Ammon's horn (tissue), 1 donor: ENCODE results near the gene BLACAT1.
"Not testable (repeated sequence)": the region's sequence is repeated elsewhere in the genome, so short reads cannot be mapped to it uniquely, and the experiment has no call there.

Experiments used
- DNase-seq: peaks from one replicate; pipeline ENCODE4 v3.0.0-alpha.2; 2016; ENCODE audit warnings: low spot score

BLACAT1 gene

DNA sequence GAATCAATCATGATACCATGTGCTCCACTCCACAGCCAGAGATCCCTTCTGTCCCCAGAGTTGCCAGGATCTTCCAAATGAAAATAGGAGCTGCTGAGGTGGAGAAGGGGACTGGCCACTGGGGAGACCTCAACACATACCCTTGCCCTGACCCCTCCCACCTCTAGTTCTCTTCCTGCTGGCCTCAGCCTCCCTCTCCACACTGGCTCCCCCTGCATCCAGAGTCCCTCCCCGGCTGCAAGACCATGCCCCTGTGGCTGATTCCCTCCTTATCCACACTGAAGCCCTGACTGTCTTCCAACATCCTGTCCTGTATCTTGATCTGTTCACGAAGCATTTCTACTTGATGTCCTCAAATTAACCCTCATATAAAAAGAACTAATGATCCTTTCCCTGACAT lies 27.5 kb upstream of the BLACAT1 start:
- DNase-seq: no peak

DNA sequence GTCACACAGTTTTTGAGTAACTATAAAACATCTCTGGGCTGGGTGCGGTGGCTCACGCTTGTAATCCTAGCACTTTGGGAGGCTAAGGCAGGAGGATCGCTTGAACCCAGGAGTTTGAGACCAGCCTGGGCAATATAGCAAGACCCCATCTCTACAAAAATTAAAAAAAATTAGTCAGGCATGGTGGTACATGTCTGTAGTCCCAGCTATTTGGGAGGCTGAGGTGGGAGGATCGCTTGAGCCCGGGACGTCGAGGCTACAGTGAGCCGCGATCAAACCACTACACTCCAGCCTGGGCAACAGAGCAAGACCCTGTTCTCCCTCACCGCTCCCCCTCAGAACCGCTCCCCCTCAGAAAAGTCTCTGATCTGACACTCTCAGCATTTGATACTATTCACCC lies 26.7 kb upstream of the BLACAT1 start:
- DNase-seq: not testable (repeated sequence)

- no peak for DNase-seq
These were observed 25.8 kb upstream of the BLACAT1 start for GRCh38 chr1:205481629-205482151.

- no peak for DNase-seq
These were observed 25.4 kb upstream of the BLACAT1 start for GRCh38 chr1:205481218-205481617.

DNA sequence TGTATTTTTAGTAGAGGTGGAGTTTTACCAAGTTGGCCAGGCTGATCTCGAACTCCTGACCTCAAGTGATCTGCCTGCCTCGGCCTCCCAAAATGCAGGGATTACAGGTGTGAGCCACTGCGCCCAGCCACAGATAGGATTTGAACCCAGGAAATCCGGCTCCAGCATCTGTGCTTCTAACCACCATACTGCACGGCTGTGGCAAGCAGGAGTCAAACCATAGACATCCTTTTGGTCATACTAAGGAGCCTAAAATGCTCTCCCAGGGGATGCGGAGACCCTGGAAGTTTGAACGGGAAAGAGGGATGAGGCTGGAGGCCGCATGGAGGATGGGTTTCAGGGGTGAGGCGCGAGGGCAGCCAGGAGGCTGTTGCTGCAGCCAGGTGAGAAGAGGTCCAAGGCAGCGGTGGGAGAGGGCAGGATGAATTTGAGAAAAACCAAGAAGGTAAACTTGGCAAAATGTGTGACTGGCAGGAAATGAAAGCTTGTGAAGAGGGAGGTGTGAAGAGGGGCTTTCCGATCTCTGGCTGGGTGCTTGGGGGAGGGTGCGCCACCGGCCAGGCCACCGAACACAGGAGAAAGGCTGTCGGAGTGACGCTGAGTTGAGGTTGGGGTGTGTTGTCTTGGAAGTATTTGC lies 24.6 kb upstream of the BLACAT1 start:
- DNase-seq: no peak

- not testable (repeated sequence) for DNase-seq
These were observed 23.1 kb upstream of the BLACAT1 start for GRCh38 chr1:205478985-205479384.

- DNase-seq: peak; percentile 30
These were observed 22.0 kb upstream of the BLACAT1 start for GRCh38 chr1:205477759-205478247.

DNA sequence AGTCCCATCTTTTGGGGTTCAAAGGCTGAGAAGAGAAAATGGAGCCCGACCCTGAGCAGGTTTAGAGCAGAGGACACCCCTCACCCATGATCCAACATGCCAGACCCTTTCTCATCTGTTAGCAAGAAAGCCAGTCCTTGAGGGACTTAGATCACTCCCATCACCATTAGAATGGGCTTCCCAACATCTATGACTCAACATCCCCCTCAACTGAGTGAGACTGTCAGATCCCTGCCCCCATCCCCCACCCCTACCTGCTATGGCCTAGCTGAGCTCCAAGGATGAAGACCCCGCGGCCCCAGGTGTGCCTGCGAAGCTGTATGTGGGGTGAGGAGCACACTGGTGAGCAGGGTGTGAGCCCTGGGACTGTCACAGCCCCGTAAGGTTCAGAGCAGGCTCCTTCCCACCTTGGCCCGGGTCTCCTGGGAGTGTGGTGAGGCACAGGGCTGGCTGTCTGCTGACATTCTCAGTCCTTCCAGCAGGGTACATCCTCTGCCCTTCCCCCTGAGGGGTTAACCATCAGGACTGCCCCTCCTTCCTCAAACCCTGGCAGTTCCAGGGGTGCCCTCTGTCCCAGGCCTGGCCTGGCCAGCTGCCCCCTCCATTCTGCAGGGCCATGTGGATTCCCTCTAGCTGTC lies 21.4 kb upstream of the BLACAT1 start:
- no peak for DNase-seq

DNA sequence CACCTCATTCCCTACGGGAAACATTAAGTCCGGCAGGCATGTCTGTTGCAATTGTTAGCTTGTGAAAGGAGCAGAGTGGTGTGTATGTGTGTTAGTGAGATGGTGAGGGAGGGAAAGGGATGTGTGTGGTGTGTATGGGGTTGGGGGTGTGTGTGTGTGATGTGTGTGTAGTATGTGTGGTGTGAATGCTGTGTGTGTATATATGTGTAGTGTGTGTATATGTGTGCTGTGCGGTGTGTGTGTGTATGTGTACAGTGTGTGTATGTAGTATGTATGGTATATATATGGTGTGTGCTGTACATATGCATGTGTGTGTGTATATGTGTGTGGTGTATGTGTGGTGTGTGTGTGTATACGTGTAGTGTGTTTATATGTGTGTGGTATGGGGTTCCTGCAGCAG lies 20.8 kb upstream of the BLACAT1 start:
- no peak for DNase-seq

- DNase-seq: no peak
These were observed 20.0 kb upstream of the BLACAT1 start for GRCh38 chr1:205475855-205476254.

- DNase-seq: no peak
These were observed 18.7 kb upstream of the BLACAT1 start for GRCh38 chr1:205474571-205474970.

DNA sequence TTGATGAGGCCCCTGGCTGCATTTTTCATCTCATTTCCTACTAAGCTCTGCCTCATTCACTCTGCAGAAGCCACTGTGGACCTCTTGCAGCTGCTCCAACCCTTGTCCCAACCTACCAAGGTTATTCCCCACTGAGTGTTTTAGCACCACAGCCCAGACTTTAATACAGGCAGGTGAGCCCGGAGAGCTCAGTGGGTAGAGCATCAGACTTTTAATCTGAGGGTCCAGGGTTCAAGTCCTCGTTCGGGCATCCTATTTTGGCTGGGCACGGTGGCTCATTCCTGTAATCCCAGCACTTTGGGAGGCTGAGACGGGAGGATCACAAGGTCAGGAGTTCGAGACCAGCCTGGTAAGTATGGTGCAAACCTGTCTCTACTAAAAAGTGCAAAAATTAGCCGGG lies 18.1 kb upstream of the BLACAT1 start:
- DNase-seq: no peak

GRCh38 chr1:205473475-205473874 lies 17.6 kb upstream of the BLACAT1 start:
- no peak for DNase-seq

GRCh38 chr1:205472737-205473441 lies 17.0 kb upstream of the BLACAT1 start:
- DNase-seq: no peak

DNA sequence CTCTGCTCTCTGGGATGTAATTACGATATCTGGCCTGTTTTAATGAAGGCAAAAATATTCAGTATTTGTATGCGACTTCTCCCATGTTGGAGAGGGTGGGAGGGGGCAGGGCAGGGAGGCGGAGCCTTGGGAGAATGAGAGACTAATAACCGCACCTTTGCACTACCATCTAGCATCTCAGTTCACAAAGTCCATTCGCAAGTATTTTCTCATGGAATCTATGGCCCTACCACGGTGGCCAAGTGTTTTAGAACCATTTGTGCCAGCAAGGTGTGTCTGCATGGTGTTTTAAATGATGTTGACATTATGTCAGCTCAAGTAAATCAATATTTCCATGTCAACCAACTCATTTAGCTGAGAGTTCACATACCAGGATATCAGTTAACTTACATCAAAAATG lies 14.3 kb upstream of the BLACAT1 start:
- DNase-seq: no peak

DNA sequence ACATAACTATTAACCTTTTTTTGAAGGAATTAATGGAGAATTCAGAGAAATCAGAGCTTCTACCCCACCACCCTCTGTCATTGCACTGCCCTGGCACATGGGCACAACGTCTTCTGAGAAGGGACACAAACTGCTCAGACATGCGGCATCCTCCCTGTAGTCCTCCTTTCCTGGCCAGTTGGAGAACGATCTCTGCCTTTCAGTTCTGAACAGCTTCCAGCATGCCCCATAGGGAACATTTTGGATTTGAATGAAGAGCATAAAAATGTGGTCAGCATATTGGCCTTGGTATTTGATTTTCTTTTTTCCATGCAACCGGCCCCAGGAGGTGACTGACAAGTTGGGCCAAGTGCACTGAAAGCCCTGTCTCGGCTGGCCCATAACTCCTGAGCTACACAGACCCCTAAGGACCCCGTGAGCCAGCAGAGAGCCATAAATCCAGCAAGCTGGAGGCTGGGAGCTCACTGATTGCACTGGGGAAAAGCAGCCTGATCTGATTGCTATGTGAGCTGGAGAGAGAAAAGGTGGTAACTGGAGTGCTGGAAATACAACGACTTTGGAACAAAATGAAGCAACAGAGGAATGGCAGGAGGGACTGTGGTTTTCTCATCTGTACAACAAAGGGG lies 10.9 kb upstream of the BLACAT1 start:
- DNase-seq: no peak

DNA sequence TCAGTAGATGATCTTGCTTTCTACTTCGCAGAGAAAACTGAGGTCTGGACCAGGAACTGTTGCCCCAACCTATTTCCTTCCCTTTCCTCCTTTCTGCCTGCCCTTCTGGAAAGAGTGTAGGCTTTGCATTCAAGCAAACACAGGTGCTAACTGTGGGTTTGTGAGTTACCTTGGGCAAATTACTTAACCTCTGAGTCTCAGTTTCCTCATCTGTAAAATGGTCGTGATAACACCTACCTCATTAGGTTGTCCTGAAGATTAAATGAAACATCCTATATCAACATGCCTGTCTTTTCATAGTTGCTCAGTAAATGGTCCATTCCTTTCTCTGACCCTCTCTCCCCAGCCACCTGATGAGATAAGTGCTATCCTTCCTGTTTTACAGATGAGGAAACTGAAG lies 9.5 kb upstream of the BLACAT1 start:
- DNase-seq: no peak

DNA sequence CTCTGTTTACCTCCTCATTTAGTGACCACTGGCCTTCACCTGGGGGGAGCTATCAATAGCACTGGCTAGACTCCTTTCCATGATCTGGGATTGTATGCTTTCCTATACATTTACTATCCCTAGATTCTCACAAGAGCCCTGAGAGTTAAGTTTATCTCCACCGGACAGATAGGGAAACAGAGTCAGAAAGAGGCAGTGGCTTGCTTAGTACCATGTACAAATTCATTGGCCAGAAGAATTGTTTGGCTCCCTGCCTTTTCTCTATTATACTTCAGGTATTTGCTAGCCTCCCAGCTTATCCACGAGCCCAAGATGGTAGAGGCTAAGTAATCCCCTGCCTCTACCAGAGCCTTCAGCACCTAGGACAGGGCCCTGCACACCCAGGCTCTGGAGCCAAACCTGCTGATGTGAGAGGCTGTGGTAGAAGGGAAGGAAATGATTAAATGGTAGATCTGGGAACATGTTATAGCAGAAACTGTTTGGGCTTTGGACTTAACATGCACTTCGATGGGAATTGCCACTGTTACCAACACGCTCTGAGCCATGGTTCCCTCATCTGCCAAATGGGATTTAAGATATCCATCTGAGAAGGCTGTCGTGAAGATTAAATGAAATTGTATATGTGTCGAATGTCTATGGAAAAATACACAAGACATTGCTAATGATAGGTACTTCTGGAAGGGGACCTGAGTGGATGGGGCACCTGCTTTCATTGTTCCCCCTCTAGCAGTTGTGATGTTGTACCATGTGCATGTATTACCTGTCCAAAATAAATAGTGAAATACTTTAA lies 3.1 kb upstream of the BLACAT1 start:
- no peak for DNase-seq

GRCh38 chr1:205456868-205457745 lies 1.3 kb upstream of the BLACAT1 start:
- no peak for DNase-seq

DNA sequence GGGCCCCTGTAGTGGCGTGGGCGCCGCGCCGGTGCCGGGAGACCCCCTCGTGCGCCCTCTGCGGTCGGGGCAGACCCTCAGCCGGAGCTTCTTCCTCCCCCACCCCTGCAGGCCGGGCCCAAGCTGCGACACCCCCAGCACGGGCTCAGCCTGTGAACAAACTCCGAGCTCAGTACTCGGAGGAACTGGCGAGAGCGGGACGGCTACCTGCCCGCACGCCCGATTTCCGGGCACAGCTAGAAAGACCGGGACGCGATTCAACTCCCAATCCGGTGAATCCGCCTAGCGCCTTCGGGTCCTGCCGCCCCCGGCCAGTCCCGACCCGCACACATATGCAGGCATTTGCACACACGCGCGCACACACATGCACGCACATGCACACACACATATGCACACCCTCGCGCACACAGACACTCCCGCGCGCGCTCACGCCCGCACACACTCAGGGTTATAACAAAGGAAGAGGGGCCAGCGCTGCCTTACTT lies 580 bp upstream of the BLACAT1 start:
- DNase-seq: no peak
